Stimulated activated CD4-positive, alpha-beta T cell treated with anti-CD3 and anti-CD28 coated beads, Interleukin-15, amount 100 ng/mL, for 24 hours (primary cell): ENCODE results near the gene NAV3.

Source experiments
- DNase-seq: peaks from one replicate; pipeline ENCODE4 v3.0.0-alpha.2; 2020

Gene NAV3

DNA sequence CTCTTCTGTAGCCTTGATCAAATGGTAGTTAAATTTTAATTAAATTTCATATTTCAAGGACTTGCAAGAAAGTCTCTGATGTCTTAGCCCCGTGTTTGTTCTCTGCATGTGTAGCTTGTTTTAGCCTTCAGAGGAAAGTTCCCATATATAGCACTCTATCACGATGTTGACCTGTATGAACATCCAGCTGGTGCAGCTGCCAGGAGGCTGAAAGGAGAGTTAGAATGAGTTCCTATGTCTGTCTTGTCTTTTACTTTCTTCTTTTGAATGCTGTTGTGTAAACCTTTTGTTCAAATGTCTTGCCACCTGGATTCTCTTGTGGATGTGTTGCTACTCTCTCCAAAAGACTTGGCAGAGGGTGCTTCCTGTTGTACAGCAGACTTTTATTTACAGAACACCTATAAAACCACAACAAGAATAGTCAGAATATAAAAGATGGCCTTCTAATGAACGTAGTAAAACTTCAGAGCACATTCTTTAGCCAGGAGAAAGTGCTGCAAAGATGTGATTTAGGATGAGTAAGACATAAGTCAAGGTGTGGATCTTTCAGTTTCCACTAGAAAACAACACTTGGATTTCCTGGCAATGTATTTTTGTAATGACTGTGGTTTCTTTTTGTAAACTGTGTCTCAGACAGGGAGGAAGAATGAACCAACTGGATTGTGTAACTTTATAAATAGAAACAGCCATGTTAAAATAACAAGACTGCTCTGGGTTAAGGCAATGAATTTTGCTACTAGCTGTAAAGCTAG, 17.2 kb downstream of the NAV3 start:
- DNase-seq: no peak

DNA sequence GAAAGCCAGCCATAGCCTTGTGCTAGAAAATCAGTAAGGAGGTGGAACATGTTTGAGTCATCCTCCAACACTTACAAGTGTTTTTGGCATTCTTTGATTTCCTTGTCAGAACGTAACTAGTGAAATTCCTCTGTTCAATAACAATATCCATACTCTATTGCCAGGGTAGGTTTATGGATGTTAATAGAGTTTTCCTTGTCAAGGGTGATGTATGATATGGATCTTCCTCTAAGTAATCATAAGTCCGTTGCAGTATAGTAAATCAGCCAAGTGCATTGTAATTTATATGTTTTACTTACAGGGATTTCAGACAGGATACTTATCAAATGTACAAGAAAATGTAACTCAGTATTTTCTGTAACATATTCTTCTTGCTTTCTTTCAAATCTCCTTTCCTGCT, 19.4 kb downstream of the NAV3 start:
- DNase-seq: no peak

GRCh38 chr12:77850698-77851097, 20.0 kb downstream of the NAV3 start:
- no peak for DNase-seq

- DNase-seq: no peak
Measured at GRCh38 chr12:77855548-77855947, 24.9 kb downstream of the NAV3 start.

GRCh38 chr12:77861317-77861716, 30.6 kb downstream of the NAV3 start:
- DNase-seq: no peak

DNA sequence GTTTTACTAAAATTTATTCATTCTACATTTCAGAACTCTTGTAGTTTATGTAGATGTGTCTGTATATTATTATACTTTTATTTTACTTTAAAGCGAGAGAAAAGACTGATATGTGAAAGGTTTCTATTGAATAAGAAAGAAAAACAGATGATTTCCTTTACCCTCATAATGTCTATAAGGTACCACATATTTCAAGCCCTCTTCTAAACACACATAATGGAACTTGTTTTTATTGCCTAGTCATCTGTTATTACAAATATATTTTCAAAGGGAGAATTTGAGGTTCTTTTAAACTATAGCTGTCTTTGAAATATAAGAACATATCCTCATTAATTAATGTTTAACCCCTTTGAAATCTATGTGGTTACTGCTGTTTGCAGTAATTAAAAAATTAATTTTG, 34.5 kb downstream of the NAV3 start:
- DNase-seq: no peak

GRCh38 chr12:77878901-77879300, 48.2 kb downstream of the NAV3 start:
- no peak for DNase-seq

DNA sequence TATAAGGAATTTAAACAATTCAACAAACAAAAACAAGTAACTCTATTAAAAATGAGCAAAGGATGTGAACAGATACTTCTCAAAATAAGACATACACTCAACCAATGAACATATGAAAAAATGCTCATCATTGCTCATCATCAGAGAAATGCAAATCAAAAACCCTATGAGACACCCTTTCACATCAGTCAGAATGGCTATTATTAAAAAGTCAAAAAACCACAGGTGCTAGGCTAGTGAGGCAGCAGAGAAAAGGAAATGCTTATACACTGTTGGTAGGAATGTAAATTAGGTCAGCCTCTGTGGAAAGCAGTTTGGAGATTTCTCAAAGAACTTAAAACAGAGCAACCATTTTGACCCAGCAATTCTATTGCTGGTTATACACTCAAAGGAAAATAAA, 52.0 kb downstream of the NAV3 start:
- no peak for DNase-seq

DNA sequence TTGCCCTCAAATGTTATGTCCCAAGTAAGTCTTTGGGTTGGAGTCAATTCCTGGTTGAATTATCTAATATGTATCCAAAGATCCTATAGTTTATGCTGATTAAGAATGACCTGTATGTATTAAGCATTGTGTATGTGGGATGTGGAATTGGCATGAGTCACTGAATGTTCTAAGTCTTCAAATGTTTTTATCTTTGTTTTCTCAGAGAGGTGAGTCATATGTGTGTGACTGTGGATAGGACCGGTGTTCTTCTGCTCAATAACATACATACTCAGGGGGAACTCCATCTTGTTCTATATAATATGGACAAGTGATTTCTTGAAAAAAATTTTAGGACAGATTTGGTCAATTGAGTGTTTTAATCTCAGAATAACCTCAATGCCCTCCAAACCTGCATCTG, 57.9 kb downstream of the NAV3 start:
- no peak for DNase-seq

- no peak for DNase-seq
Measured at GRCh38 chr12:77891518-77892147, 60.9 kb downstream of the NAV3 start.

- DNase-seq: no peak
Measured at GRCh38 chr12:77893918-77894317, 63.2 kb downstream of the NAV3 start.

DNA sequence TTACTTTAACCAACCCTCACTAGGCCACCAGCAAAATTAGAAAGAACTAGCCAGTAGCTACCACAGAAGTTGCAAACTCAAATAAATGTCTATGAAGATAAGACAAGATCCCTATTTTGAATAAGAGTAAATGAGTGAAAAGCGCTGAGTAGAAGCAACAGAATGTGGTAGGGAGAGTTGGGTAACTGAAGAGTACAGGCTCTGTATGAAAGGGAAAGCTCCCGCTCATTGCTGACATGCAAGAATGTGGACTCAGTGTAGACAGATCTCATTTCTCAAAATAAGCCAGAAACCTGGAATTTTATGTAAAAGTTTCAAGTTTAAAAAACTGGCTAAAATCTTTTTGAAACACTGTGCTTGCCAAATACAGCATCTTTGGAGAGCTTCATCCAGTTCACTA, 63.9 kb downstream of the NAV3 start:
- DNase-seq: no peak

DNA sequence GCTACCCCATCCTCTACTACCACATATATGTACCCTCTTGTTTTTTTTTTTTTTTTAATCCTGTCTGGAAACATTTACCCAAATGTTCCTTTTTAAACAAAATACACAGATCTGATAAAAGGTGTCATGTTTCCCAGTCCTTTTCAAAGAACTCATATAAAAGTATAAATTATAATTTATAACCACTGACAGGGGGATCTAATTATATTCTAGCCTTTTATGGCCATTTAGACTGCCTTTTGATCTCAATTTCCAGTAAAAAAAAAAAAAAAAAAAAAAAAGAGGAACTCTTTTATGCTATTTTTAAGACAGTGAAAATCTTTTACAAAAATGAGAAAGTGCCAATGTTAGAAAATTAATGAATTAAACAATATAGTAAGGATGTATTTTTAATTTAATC, 65.0 kb downstream of the NAV3 start:
- DNase-seq: no peak

- no peak for DNase-seq
Measured at GRCh38 chr12:77907936-77908335, 77.2 kb downstream of the NAV3 start.

GRCh38 chr12:77914081-77914488, 83.4 kb downstream of the NAV3 start:
- DNase-seq: no peak

DNA sequence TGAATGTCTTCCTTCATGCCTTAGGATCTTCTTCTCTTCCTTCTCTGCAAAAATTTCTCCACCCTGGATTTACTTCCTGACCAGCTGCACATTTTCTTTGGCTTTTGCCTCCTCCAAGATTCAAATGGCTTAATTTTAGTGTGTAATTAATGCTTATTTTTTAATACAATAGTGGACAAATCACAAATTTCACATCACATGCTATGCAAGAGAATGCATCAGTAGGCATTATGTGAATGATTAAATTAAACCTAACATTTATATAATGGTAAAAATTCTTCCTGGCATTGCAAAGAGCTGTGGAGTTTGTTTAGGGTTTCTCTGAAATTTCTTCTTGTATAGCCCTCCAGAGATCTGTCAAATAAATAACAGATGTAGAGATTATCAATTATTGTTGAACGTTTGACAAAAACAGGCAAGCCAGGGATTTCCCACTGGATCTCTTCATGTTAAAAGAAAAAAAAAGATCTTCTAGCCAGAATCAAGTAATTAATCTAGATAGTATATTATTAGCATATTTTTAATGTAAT, 84.4 kb downstream of the NAV3 start:
- no peak for DNase-seq

- no peak for DNase-seq
Measured at GRCh38 chr12:77916276-77916675, 85.6 kb downstream of the NAV3 start.

DNA sequence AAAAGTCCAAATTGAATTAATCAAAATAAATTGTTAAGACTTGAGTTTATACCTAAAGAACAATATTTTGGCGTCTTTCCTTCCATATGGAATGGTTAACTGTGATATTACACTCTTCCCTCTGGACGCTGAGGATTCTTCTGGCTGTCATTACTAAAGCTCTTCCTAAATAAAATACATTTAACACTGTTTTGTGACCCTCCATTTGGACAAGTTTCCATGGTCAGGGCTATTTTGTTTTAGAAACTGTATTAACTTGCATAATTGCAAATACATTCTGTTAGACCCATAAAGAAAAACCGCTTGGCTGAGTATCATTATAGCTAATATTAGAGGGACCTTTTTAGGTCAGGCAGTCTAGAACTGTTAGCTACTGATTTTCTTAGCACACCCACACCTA, 87.4 kb downstream of the NAV3 start:
- no peak for DNase-seq

- no peak for DNase-seq
Measured at GRCh38 chr12:77919450-77919849, 88.8 kb downstream of the NAV3 start.

- DNase-seq: no peak
Measured at GRCh38 chr12:77923882-77924281, 93.2 kb downstream of the NAV3 start.

DNA sequence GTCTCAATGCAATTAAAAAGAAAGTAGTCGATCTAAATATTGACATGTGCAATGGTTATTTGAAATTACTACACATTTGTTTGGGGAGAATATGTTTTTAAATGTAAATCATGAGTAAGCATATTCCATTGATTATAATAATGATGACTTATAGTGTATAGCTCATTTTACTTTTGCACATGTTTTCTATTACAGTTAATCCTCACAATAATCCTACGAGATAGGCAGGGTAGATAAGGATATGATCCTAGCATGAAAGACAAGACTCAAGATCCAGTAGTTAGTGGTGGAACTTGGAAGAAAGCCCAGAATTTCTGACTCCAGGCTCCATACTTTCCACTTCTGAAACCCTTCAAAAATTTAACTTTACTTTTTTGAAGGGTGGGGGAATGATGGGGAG, 94.0 kb downstream of the NAV3 start:
- no peak for DNase-seq

DNA sequence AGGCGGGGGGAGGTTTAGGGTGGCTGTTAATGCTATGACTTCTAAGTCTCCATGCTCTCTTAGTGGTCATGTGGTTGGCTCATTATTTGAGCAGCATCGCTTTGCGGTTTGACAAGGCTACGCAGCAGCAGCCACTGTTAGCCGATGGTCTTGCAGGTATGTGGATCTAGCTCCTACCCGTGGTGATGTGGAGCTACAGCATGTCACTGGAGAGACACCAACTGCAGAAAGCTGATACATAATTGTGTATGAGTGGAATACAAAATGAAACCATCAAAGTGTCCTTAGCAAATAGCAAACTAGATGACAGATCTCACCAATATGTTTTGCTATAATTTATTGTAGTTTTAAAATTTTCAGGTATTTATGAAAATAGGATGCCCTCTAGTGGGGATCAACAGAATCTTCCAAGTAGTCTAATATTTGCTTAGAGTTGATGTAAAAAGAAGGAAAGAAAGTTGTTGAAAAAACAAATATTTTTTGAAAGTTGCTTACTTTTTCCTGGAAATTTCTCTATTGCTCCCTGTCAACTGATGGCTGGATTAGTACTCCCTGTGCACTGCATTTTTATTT, 94.9 kb downstream of the NAV3 start:
- DNase-seq: peak; percentile 15

DNA sequence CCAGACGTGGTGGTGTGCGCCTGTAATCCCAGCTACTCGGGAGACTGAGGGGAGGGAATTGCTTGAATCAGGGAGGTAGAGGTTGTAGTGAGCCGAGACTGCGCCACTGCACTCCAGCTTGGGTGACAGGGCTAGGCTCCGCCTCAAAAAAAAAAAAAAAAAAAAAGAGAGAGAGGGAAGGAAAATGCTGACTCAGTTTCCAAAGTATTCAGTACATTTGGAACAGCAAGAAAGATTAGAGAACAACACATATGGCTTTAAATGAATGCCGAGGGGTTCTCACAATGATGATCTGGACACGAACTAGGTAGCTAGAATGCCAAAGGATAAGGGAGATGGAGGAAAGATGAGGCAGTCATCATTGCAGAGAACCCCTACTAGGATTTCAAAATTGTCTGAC, 97.4 kb downstream of the NAV3 start:
- no peak for DNase-seq

GRCh38 chr12:77932216-77932615, 101.5 kb downstream of the NAV3 start:
- DNase-seq: no peak
